GM12892 (cell line): ENCODE results near the gene PSMB10.

Source experiments
- POLR2A ChIP-seq: IDR thresholded peaks from 2 replicates; pipeline ENCODE4 v1.6.1; 2011; ENCODE audit warnings: low read depth, low read length, control low read depth
- POLR2AphosphoS5 ChIP-seq: IDR thresholded peaks from 2 replicates; pipeline ENCODE4 v1.6.1; 2011; ENCODE audit warnings: low read depth, low read length, control low read depth
- TAF1 ChIP-seq: IDR thresholded peaks from 2 replicates; pipeline ENCODE4 v1.6.1; 2011; ENCODE audit warnings: low read depth, mild to moderate bottlenecking, control low read depth, low read length, borderline replicate concordance

- TF ChIP-seq POLR2AphosphoS5, result no peak
- TF ChIP-seq POLR2A, result no peak
- no peak for TF ChIP-seq TAF1
These were observed 1.6 kb downstream of the PSMB10 start for GRCh38 chr16:67935101-67935401.
